Measurements from ENCODE around the gene ZNF669.

Gene ZNF669

GRCh38 chr1:247085310-247085709 lies 18.8 kb downstream of the ZNF669 start:
- DNase-seq (ENCODE audit: low read depth in 1 of 2, low spot score in 1 of 2), result no peak
- no peak for TF ChIP-seq POLR2AphosphoS5 (IDR thresholded peaks at IDR 0.05; ENCODE audit: low read depth)
- TF ChIP-seq, protein P1, sequence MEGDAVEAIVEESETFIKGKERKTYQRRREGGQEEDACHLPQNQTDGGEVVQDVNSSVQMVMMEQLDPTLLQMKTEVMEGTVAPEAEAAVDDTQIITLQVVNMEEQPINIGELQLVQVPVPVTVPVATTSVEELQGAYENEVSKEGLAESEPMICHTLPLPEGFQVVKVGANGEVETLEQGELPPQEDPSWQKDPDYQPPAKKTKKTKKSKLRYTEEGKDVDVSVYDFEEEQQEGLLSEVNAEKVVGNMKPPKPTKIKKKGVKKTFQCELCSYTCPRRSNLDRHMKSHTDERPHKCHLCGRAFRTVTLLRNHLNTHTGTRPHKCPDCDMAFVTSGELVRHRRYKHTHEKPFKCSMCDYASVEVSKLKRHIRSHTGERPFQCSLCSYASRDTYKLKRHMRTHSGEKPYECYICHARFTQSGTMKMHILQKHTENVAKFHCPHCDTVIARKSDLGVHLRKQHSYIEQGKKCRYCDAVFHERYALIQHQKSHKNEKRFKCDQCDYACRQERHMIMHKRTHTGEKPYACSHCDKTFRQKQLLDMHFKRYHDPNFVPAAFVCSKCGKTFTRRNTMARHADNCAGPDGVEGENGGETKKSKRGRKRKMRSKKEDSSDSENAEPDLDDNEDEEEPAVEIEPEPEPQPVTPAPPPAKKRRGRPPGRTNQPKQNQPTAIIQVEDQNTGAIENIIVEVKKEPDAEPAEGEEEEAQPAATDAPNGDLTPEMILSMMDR (IDR thresholded peaks at IDR 0.05; ENCODE audit: insufficient read depth, low read length), result no peak
- TF ChIP-seq REST (IDR thresholded peaks at IDR 0.05; ENCODE audit: insufficient replicate concordance, low read depth), result no peak
- TF ChIP-seq SPI1 (IDR thresholded peaks at IDR 0.05; ENCODE audit: borderline replicate concordance, low read depth), result no peak
- no peak for TF ChIP-seq GABPA (IDR thresholded peaks at IDR 0.05; ENCODE audit: low read depth)
- H3K27me3 ChIP-seq (ENCODE audit: insufficient read depth, poor library complexity, severe bottlenecking), result no peaks in the 10 kb centered on the region

GRCh38 chr1:247084771-247085170 lies 19.4 kb downstream of the ZNF669 start:
- TF ChIP-seq REST (IDR thresholded peaks at IDR 0.05; ENCODE audit: insufficient replicate concordance, low read depth), result no peak
- no peak for TF ChIP-seq SPI1 (IDR thresholded peaks at IDR 0.05; ENCODE audit: borderline replicate concordance, low read depth)
- TF ChIP-seq GABPA (IDR thresholded peaks at IDR 0.05; ENCODE audit: low read depth), result no peak
- TF ChIP-seq POLR2AphosphoS5 (IDR thresholded peaks at IDR 0.05; ENCODE audit: low read depth), result no peak
- TF ChIP-seq, protein P1 (IDR thresholded peaks at IDR 0.05; ENCODE audit: insufficient read depth, low read length), result no peak
- no peak overlapping the region for H3K27ac ChIP-seq (replicated peaks)
- no peaks in the 10 kb centered on the region for H3K27me3 ChIP-seq (ENCODE audit: insufficient read depth, poor library complexity, severe bottlenecking)
- no peak for DNase-seq (ENCODE audit: low read depth in 1 of 2, low spot score in 1 of 2)
- no peak overlapping the region for H3K4me3 ChIP-seq (replicated peaks; ENCODE audit: insufficient read depth, low read length)

More at GRCh38 chr1:247085310-247085709, 18.8 kb downstream of the ZNF669 start:
- H3K27ac ChIP-seq (replicated peaks), result no peak overlapping the region
- H3K4me3 ChIP-seq (replicated peaks; ENCODE audit: insufficient read depth, low read length), result no peak overlapping the region

GRCh38 chr1:247079141-247079874 lies 24.8 kb downstream of the ZNF669 start:
- no peak for DNase-seq (ENCODE audit: low read depth in 1 of 2, low spot score in 1 of 2)
- H3K27ac ChIP-seq (replicated peaks), result peak overlapping the region; percentile 84
- H3K4me3 ChIP-seq (replicated peaks; ENCODE audit: insufficient read depth, low read length), result peak overlapping the region; percentile 88; the same call in 1 of the 2 replicates

More at GRCh38 chr1:247079141-247079874, 24.8 kb downstream of the ZNF669 start:
- H3K27me3 ChIP-seq (ENCODE audit: insufficient read depth, poor library complexity, severe bottlenecking), result no peaks in the 10 kb centered on the region
- TF ChIP-seq SPI1 (IDR thresholded peaks at IDR 0.05; ENCODE audit: borderline replicate concordance, low read depth), result no peak
- TF ChIP-seq, protein P1 (IDR thresholded peaks at IDR 0.05; ENCODE audit: insufficient read depth, low read length), result no peak

All from HL-60 (cell line).